Coronary artery (tissue), 2 donors: ENCODE measurements around the gene P2RY8.
A peak's percentile ranks its signal among the peaks of the same experiment; 100 is the strongest.
"Not testable (repeated sequence)": the region's sequence is repeated elsewhere in the genome, so short reads cannot be mapped to it uniquely, and the experiment has no call there.

ENCODE experiments used
- DNase-seq: peaks from one replicate; pipeline ENCODE4 v3.0.0-alpha.2; 2017; ENCODE audit warnings: low spot score
- H3K27ac ChIP-seq, 2 donors: fragments of 200-600 bp; sonication (generic); one replicate each; pipeline ENCODE4 v1.5.1; 2016 to 2019
- H3K4me3 ChIP-seq: fragments of 200-600 bp; sonication (generic); 2 replicates; pipeline ENCODE4 v1.5.1; 2016; ENCODE audit warnings: mild to moderate bottlenecking, moderate library complexity
- CTCF ChIP-seq: fragments of 200-600 bp; sonication (generic); IDR thresholded peaks from one replicate; pipeline ENCODE4 v1.5.1; 2019; ENCODE audit warnings: antibody characterized with exemption

The P2RY8 gene

GRCh38 chrX:1450361-1451161, 86.4 kb downstream of the P2RY8 start:
- Histone ChIP-seq H3K4me3 (no peak overlapping the region), H3K27ac (no peak overlapping the region)
- peak; percentile 73 for DNase-seq
- no peak for TF ChIP-seq CTCF

- Histone ChIP-seq H3K27ac (no peak overlapping the region), H3K4me3 (no peak overlapping the region)
- DNase-seq: peak; percentile 49
Observed at GRCh38 chrX:1449823-1450149, 87.2 kb downstream of the P2RY8 start.

GRCh38 chrX:1449036-1449822, 87.8 kb downstream of the P2RY8 start:
- H3K27ac ChIP-seq: no peak overlapping the region
- no peak overlapping the region for H3K4me3 ChIP-seq
- DNase-seq: peak; percentile 60
- TF ChIP-seq CTCF: no peak

More at GRCh38 chrX:1449823-1450149, 87.2 kb downstream of the P2RY8 start:
- no peak for TF ChIP-seq CTCF

GRCh38 chrX:1448573-1449001, 88.4 kb downstream of the P2RY8 start:
- H3K4me3 ChIP-seq, H3K27ac ChIP-seq: not testable (repeated sequence)
- peak; percentile 29 for DNase-seq

- DNase-seq: peak; percentile 55
- not testable (repeated sequence) for H3K4me3 ChIP-seq, H3K27ac ChIP-seq
Observed at GRCh38 chrX:1447969-1448572, 88.9 kb downstream of the P2RY8 start.

GRCh38 chrX:1446984-1447968, 89.7 kb downstream of the P2RY8 start:
- H3K4me3 ChIP-seq, H3K27ac ChIP-seq: not testable (repeated sequence)
- DNase-seq: peak; percentile 43

- no peak for TF ChIP-seq CTCF
- Histone ChIP-seq H3K27ac (no peak overlapping the region), H3K4me3 (no peak overlapping the region)
- DNase-seq: peak; percentile 43
Observed at GRCh38 chrX:1444561-1445500, 92.2 kb downstream of the P2RY8 start.
